ENCODE measurements around the gene ZNF800.

GRCh38 chr7:127366680-127367079, 25.8 kb downstream of the ZNF800 start:
- TF ChIP-seq, protein P1, sequence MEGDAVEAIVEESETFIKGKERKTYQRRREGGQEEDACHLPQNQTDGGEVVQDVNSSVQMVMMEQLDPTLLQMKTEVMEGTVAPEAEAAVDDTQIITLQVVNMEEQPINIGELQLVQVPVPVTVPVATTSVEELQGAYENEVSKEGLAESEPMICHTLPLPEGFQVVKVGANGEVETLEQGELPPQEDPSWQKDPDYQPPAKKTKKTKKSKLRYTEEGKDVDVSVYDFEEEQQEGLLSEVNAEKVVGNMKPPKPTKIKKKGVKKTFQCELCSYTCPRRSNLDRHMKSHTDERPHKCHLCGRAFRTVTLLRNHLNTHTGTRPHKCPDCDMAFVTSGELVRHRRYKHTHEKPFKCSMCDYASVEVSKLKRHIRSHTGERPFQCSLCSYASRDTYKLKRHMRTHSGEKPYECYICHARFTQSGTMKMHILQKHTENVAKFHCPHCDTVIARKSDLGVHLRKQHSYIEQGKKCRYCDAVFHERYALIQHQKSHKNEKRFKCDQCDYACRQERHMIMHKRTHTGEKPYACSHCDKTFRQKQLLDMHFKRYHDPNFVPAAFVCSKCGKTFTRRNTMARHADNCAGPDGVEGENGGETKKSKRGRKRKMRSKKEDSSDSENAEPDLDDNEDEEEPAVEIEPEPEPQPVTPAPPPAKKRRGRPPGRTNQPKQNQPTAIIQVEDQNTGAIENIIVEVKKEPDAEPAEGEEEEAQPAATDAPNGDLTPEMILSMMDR (IDR thresholded peaks at IDR 0.05) = no peak
- TF ChIP-seq EP300 (IDR thresholded peaks at IDR 0.05; ENCODE audit: low read depth) (no peak), POLR2A (IDR thresholded peaks at IDR 0.05) (no peak)

All from transverse colon (tissue), 3 donors.